ENCODE measurements around the gene SYT2.

- TF ChIP-seq CTCF (IDR thresholded peaks at IDR 0.05): no peak
- no peak for TF ChIP-seq EZH2 (IDR thresholded peaks at IDR 0.05)
- TF ChIP-seq EZH2phosphoT487 (IDR thresholded peaks at IDR 0.05): no peak
Measured at GRCh38 chr1:202593845-202594244, 116.4 kb downstream of the SYT2 start.
